ENCODE results near the gene PSAPL1. TPM values are rescaled to one million over a fixed set of nuclear protein-coding genes. Genes with fewer than 3 reads are reported as not detected.

Gene PSAPL1
- total RNA-seq, 1 experiment from 2014 or later: not detected

DNA sequence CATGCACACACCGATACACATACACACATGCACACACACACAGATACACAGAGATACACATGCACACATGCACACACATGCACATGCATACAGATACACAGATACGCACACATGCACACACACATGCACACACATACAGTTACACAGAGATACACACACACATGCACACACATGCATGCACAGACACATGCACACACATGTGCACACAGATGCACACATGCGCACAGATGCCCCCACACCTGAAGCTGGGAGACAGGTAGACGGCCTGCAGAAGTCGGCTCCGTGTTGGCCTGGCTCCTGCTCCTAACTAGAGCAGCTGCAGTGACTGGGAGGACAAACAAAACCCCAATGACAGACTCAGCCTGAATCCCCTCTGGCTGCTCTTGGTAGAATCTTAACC lies 46.8 kb downstream of the PSAPL1 start:
- POLR2A ChIA-PET: no interaction called here
- no peak for DNase-seq (ENCODE audit: low read depth, low spot score)
- in situ Hi-C loops (cut with HindIII; ENCODE audit: low pct_unique_long_range_greater_than_20kb, low sequenced_read_pairs) (no loop called here), intact Hi-C loops (cut with micrococcal nuclease; ENCODE audit: unreplicated experiment) (no loop called here)
- Histone ChIP-seq H3K27me3 (ENCODE audit: control insufficient read depth, insufficient read depth, low read length) (no peaks in the 10 kb centered on the region), H3K36me3 (ENCODE audit: control insufficient read depth, insufficient read depth, low read length) (no peaks in the 10 kb centered on the region), H3K27ac (ENCODE audit: low read length) (no peak overlapping the region), H3K4me1 (ENCODE audit: control insufficient read depth, insufficient read depth, low read length) (no peaks in the 10 kb centered on the region), H3K9me3 (ENCODE audit: control insufficient read depth, insufficient read depth, low read depth, low read length) (no peaks in the 10 kb centered on the region), H3K4me3 (ENCODE audit: low read depth in 2 of 2, low read length in 2 of 2) (no peak overlapping the region)
- CTCF ChIA-PET: no interaction called here
- no TSS peak for BruUV-seq (replicated peaks)
- ATAC-seq: no peak
- TF ChIP-seq, protein P1, sequence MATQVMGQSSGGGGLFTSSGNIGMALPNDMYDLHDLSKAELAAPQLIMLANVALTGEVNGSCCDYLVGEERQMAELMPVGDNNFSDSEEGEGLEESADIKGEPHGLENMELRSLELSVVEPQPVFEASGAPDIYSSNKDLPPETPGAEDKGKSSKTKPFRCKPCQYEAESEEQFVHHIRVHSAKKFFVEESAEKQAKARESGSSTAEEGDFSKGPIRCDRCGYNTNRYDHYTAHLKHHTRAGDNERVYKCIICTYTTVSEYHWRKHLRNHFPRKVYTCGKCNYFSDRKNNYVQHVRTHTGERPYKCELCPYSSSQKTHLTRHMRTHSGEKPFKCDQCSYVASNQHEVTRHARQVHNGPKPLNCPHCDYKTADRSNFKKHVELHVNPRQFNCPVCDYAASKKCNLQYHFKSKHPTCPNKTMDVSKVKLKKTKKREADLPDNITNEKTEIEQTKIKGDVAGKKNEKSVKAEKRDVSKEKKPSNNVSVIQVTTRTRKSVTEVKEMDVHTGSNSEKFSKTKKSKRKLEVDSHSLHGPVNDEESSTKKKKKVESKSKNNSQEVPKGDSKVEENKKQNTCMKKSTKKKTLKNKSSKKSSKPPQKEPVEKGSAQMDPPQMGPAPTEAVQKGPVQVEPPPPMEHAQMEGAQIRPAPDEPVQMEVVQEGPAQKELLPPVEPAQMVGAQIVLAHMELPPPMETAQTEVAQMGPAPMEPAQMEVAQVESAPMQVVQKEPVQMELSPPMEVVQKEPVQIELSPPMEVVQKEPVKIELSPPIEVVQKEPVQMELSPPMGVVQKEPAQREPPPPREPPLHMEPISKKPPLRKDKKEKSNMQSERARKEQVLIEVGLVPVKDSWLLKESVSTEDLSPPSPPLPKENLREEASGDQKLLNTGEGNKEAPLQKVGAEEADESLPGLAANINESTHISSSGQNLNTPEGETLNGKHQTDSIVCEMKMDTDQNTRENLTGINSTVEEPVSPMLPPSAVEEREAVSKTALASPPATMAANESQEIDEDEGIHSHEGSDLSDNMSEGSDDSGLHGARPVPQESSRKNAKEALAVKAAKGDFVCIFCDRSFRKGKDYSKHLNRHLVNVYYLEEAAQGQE (IDR thresholded peaks at IDR 0.05; ENCODE audit: insufficient read depth in 1 of 2, low read depth in 2 of 2, low read length in 1 of 2): no peak
- TF ChIP-seq POLR2AphosphoS5 (IDR thresholded peaks at IDR 0.05; ENCODE audit: low read depth, low read length): no peak
- TF ChIP-seq, protein P2, sequence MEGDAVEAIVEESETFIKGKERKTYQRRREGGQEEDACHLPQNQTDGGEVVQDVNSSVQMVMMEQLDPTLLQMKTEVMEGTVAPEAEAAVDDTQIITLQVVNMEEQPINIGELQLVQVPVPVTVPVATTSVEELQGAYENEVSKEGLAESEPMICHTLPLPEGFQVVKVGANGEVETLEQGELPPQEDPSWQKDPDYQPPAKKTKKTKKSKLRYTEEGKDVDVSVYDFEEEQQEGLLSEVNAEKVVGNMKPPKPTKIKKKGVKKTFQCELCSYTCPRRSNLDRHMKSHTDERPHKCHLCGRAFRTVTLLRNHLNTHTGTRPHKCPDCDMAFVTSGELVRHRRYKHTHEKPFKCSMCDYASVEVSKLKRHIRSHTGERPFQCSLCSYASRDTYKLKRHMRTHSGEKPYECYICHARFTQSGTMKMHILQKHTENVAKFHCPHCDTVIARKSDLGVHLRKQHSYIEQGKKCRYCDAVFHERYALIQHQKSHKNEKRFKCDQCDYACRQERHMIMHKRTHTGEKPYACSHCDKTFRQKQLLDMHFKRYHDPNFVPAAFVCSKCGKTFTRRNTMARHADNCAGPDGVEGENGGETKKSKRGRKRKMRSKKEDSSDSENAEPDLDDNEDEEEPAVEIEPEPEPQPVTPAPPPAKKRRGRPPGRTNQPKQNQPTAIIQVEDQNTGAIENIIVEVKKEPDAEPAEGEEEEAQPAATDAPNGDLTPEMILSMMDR (IDR thresholded peaks at IDR 0.05): no peak
- no peak for TF ChIP-seq SIN3A (IDR thresholded peaks at IDR 0.05; ENCODE audit: borderline replicate concordance, insufficient read depth, low read depth, low read length)
- TF ChIP-seq TCF7L2 (IDR thresholded peaks at IDR 0.05; ENCODE audit: low read depth, low read length): no peak

DNA sequence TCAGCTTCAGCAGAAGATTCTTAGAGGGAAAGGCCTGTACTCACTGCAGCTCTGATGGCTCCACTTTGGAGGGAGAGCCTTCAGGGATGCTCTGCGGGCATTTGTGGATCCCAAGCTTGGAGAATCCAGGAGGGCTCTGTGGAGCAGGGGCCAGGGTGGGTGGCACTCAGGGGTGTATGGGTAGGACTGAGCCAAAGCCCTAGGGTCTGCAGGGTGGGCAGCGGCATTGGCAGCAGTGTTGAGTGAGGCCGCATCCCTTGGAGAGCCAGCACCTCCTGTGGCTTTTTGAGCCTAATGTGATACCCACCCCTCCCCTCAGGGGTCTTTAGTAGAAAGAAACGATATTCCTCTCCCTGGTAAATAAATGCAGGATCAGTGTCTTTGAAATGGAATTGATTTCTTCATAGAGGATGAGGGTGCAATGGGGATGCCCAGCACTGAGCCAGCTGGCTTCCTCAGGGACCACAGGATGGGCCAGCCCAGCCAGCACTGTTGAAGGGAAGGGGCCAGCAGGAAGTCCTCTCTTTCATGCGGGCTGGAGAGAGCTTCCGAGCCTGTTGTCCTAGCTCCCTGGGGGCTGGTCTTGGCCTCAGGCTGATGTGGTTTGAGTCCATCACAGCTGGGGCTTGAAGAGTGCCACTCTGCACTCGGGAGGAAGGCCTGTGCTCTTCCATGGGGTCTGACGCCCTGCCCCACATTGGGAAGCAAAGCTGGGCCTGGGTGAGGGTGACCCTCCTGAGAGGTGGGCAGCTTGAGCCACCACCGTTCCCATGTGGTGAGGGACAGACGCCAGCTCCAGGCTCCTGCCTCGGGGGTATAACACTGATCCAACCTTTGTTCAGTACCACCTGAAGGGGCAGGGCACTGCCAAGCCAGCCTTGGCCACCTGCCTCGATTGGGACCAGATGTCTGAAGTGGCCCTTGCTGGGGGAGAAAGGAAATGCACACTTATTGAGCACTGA lies 49.5 kb downstream of the PSAPL1 start:
- ChIA-PET CTCF (no interaction called here), POLR2A (no interaction called here)
- no TSS peak for BruUV-seq (replicated peaks)
- H3K9me3 ChIP-seq (ENCODE audit: control insufficient read depth, insufficient read depth, low read depth, low read length): no peaks in the 10 kb centered on the region
- intact Hi-C loops (cut with micrococcal nuclease; ENCODE audit: unreplicated experiment) (no loop called here), in situ Hi-C loops (cut with HindIII; ENCODE audit: low pct_unique_long_range_greater_than_20kb, low sequenced_read_pairs) (no loop called here)
- DNase-seq (ENCODE audit: low read depth, low spot score) (no peak), ATAC-seq (no peak)
- TF ChIP-seq POLR2AphosphoS5 (IDR thresholded peaks at IDR 0.05; ENCODE audit: low read depth, low read length): no peak
- TF ChIP-seq, protein P1 (IDR thresholded peaks at IDR 0.05; ENCODE audit: insufficient read depth in 1 of 2, low read depth in 2 of 2, low read length in 1 of 2): no peak
- no peak for TF ChIP-seq TCF7L2 (IDR thresholded peaks at IDR 0.05; ENCODE audit: low read depth, low read length)
- TF ChIP-seq SIN3A (IDR thresholded peaks at IDR 0.05; ENCODE audit: borderline replicate concordance, insufficient read depth, low read depth, low read length): no peak
- TF ChIP-seq, protein P2 (IDR thresholded peaks at IDR 0.05): no peak
- no peak overlapping the region for H3K4me3 ChIP-seq (ENCODE audit: low read depth in 2 of 2, low read length in 2 of 2)
- H3K27me3 ChIP-seq (ENCODE audit: control insufficient read depth, insufficient read depth, low read length): no peaks in the 10 kb centered on the region
- H3K4me1 ChIP-seq (ENCODE audit: control insufficient read depth, insufficient read depth, low read length): no peaks in the 10 kb centered on the region
- no peak overlapping the region for H3K27ac ChIP-seq (ENCODE audit: low read length)
- H3K36me3 ChIP-seq (ENCODE audit: control insufficient read depth, insufficient read depth, low read length): no peaks in the 10 kb centered on the region
